HG02623 (cell line): ENCODE results near the gene C1QTNF3.
"Not testable (repeated sequence)": the region's sequence is repeated elsewhere in the genome, so short reads cannot be mapped to it uniquely, and the experiment has no call there.

Source experiments
- ATAC-seq: cut with Tn5 transposase; IDR thresholded peaks from one replicate; pipeline ENCODE4 v1.9.1; 2021; ENCODE audit warnings: moderate library complexity; ENCODE audit not compliant: unreplicated experiment

C1QTNF3 gene

GRCh38 chr5:34026089-34026761 lies 16.8 kb downstream of the C1QTNF3 start:
- no peak for ATAC-seq

- peak; percentile 93 for ATAC-seq
Observed at GRCh38 chr5:34022121-34022705, 20.8 kb downstream of the C1QTNF3 start.

GRCh38 chr5:34021334-34021733 lies 21.7 kb downstream of the C1QTNF3 start:
- ATAC-seq, result no peak

- ATAC-seq, result no peak
Observed at GRCh38 chr5:34020726-34021125, 22.3 kb downstream of the C1QTNF3 start.

- no peak for ATAC-seq
Observed at GRCh38 chr5:34017254-34017653, 25.8 kb downstream of the C1QTNF3 start.

GRCh38 chr5:34016750-34017149 lies 26.3 kb downstream of the C1QTNF3 start:
- no peak for ATAC-seq

- no peak for ATAC-seq
Observed at GRCh38 chr5:34016222-34016621, 26.8 kb downstream of the C1QTNF3 start.

GRCh38 chr5:34015120-34015822 lies 27.7 kb downstream of the C1QTNF3 start:
- ATAC-seq, result no peak

GRCh38 chr5:34014626-34015025 lies 28.4 kb downstream of the C1QTNF3 start:
- no peak for ATAC-seq

- ATAC-seq, result no peak
Observed at GRCh38 chr5:34013547-34013946, 29.5 kb downstream of the C1QTNF3 start.

- ATAC-seq, result no peak
Observed at GRCh38 chr5:34012791-34013190, 30.2 kb downstream of the C1QTNF3 start.

GRCh38 chr5:34011536-34011935 lies 31.5 kb downstream of the C1QTNF3 start:
- no peak for ATAC-seq

GRCh38 chr5:34010146-34010545 lies 32.9 kb downstream of the C1QTNF3 start:
- not testable (repeated sequence) for ATAC-seq

- ATAC-seq, result no peak
Observed at GRCh38 chr5:34009610-34010009, 33.4 kb downstream of the C1QTNF3 start.

GRCh38 chr5:34008802-34009201 lies 34.2 kb downstream of the C1QTNF3 start:
- ATAC-seq, result no peak

- ATAC-seq, result peak; percentile 85
Observed at GRCh38 chr5:34007621-34008600, 35.1 kb downstream of the C1QTNF3 start, which contains the start of gene AMACR. Gene AMACR (minus strand): TSS chr5:34008050. CDS start chr5:34008019, 31 bp downstream.

GRCh38 chr5:34007201-34007620 lies 35.8 kb downstream of the C1QTNF3 start:
- no peak for ATAC-seq

GRCh38 chr5:34005681-34006080 lies 37.3 kb downstream of the C1QTNF3 start:
- ATAC-seq, result no peak

- no peak for ATAC-seq
Observed at GRCh38 chr5:34005211-34005610, 37.8 kb downstream of the C1QTNF3 start.

- no peak for ATAC-seq
Observed at GRCh38 chr5:34003941-34004340, 39.1 kb downstream of the C1QTNF3 start.
